Fibroblast of peridontal ligament (primary cell): Measurements from ENCODE around the gene SORCS2.
A peak's percentile ranks its signal among the peaks of the same experiment; 100 is the strongest.

Source experiments
- DNase-seq: peaks from one replicate; pipeline ENCODE4 v3.0.0-alpha.2; 2010; ENCODE audit errors: extremely low read depth

Gene SORCS2

DNA sequence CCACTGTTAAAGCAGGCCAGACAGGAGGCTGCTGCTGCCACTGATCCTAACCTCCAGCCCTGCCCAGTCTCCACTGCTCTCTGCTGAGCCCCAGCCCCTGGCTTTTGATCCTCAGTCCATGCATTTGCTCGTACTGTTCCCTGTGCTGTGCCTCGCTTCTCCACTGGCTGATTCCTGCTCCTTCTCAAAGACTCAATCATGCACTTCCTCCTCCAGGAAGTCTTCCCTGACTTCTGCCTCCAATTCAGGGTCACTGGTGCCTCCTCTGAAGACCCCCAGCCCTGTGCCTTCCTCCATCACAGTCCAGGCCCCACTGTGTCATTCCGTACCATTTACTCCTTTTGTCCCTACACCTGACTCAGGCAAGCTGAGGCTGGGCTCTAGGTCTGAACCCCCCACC is 473.0 kb downstream of the SORCS2 start:
- DNase-seq: no peak

- no peak for DNase-seq
These were observed 473.7 kb downstream of the SORCS2 start for GRCh38 chr4:7666011-7666410.

GRCh38 chr4:7666744-7667143 is 474.4 kb downstream of the SORCS2 start:
- no peak for DNase-seq

DNA sequence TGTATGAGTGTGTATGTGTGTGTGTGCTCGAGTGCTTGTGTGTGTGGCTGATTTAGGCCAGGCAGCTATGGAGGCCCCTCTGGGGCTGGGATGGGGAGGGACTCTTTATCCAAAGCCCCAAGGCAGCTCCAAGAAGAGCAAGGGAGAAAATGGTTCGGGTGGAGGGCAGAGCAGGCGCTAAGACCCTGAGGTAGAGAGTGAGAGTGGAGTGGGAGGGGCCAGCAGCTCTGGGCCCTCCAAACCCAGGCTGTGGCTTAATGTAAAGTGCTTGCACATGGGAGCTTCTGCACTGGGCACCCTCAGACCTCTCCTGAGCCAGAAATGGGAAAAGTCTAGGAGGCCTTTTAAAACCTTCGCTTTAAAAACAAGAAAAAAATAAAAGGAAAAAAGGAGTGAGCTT is 475.9 kb downstream of the SORCS2 start:
- no peak for DNase-seq

GRCh38 chr4:7668826-7669225 is 476.5 kb downstream of the SORCS2 start:
- DNase-seq: no peak

- DNase-seq: no peak
These were observed 480.3 kb downstream of the SORCS2 start for GRCh38 chr4:7672601-7673000.

- DNase-seq: peak; percentile 1
These were observed 480.8 kb downstream of the SORCS2 start for GRCh38 chr4:7673121-7673520.

GRCh38 chr4:7674706-7675105 is 482.4 kb downstream of the SORCS2 start:
- no peak for DNase-seq

GRCh38 chr4:7675136-7675535 is 482.8 kb downstream of the SORCS2 start:
- DNase-seq: no peak

DNA sequence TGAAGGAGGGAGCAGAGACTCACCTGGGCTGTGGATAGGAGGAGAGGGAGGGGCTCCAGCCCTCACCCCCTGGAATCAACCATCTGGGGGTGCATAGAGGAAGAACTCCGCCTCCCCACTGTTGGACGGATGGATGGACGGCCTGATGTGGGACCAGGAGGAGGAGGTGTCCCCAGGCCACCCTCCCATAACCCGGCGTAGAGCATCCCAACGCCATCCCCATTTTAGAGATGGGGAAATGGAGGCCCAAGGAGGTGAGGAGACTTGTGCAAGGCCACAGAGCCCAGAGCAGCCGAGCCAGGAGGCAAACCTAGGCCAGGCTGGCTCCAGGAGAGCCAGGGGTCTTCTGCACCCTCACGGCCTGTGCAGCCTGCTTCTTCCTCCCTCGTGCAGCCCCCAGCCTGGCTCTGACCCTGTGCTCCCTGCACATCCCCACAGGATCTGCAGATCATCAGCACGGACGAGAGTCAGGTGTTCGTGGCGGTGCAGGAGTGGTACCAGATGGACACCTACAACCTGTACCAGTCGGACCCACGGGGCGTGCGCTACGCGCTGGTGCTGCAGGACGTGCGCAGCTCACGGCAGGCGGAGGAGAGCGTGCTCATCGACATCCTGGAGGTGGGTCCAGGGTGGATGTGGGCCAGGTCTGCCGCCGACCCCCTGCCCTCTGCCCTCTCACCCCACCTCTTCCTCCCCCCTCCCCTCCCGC is 483.4 kb downstream of the SORCS2 start:
- no peak for DNase-seq

GRCh38 chr4:7676398-7676922 is 484.1 kb downstream of the SORCS2 start:
- no peak for DNase-seq

DNA sequence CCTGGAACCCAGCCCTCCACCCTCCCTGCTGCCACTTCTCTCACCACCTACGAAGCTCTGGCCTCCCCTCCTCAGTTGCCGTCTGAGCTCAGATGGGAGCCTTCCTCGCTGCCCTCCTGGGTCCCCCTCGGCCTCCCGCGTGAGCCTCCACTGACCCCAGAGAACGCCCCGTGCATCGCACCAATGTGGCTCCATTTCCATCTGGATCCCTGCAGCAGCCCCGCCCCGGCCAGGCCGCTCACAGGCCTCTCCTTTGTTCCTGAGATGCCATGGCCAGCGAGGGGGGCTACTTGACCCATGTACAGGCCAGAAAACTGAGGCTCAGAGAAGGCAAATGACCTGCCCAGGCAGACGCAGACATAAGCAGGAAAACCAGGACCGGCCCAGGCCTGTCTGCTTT is 484.7 kb downstream of the SORCS2 start:
- no peak for DNase-seq

- no peak for DNase-seq
These were observed 485.5 kb downstream of the SORCS2 start for GRCh38 chr4:7677799-7678301.

- DNase-seq: no peak
These were observed 486.0 kb downstream of the SORCS2 start for GRCh38 chr4:7678318-7678852.

DNA sequence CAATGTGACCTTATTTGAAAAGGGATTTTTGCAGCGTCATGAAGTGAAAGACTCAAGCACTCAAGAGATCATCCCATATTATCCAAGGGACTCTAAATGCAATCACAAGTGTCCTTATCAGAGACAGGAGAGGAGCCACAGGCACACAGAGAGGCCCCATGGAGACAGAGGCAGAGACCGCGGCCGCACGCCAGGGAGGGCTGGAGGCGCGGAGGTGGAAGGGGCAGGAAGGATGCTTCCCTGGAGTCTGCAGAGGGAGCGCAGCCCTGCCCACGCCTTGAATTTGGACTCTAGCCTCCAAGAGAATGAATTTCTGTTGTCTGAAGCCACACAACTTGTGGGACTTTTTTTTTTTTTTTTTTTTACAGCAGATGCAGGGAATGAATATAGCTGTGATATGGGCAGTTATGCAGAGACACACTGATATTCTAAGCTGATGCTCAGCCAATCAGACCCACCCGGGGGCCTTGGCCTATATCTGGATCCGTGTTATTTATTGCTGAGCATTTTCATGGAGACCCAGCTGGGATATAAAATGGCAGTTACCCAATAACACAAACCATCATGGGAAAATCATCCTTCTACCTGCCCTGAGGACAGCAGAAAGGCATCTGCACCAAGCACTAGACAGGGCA is 487.2 kb downstream of the SORCS2 start:
- DNase-seq: no peak

GRCh38 chr4:7680106-7680505 is 487.8 kb downstream of the SORCS2 start:
- DNase-seq: no peak

- no peak for DNase-seq
These were observed 488.4 kb downstream of the SORCS2 start for GRCh38 chr4:7680731-7681130.

- no peak for DNase-seq
These were observed 490.9 kb downstream of the SORCS2 start for GRCh38 chr4:7683126-7683703.

- DNase-seq: no peak
These were observed 492.0 kb downstream of the SORCS2 start for GRCh38 chr4:7684294-7684693.

DNA sequence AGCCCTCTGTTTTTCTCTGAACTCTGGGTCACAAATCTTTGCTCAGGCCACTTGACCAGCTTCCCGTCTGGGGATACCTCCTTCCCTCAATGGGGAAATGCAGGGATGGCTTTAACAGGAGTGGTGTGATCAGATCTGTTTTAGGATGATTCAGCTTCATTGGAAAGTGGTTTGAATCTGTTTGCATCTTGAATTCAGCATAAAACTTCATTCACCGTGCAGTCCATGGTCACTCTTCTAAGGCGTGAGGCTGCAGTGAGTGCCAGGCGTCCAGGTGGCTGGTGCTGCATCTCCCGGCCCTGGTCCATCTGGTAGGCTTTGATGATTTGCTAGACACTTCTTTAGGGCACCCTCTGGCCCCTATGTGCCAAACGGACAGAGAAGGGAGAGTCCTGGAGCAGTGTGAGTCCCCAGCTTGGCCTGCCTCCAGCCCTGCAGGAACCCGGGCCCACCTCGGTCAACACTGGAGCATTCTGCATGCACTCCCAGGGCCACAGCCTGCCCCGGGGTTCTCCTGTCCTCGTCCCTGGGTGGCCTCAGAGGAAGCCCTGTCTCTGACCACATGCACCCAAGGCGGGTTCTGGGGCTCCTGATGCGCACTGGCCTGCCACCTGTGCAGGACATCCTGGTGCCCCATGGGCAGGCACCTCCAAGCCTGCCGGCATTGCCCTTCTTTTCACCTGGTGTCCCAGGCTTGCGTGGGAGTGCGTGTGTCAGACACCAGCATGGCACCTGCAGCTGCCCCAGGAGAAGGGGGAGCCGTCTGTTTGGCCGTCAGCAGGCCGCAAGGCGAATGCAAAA is 493.9 kb downstream of the SORCS2 start:
- no peak for DNase-seq

GRCh38 chr4:7687006-7687405 is 494.7 kb downstream of the SORCS2 start:
- no peak for DNase-seq

DNA sequence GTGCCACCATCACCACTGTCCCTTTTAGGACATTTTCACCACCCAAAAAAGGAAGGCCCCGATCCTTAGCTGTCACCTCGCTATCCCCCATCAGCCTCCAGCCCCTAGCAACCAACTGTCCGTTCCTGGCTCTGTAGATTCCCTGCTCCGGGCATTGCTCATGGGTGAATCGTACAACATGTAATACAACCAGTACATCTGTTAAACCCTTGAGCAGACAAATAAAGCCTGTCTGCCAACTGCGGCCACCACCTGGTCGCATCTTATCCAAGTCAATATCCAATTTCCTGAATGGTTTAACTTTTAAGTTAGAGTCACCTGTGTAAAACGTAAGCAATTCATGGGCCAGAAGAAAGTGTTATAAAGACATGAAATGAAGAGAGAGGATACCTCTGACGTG is 495.5 kb downstream of the SORCS2 start:
- DNase-seq: no peak
